ENCODE data around the gene MAGIX.

DNA sequence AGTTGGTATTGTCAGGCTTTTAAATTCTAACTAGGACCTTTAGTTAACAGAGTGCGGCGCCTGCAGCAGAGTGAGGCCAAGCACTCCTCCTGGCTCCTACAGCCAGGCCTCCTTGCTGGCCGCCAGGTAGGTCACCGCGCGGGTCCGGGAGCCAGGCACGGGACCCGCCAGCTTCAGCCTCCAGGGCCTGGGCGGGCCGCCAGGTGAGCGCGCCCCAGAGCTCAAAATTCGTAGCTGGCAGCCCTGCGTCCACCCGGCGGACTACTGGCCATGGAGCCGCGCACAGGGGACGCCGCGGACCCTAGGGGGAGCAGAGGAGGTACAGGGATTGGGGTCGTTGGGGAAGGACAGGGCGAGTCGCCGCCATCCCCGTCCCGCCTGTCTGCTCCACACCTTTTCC lies at the start of gene MAGIX:
- TF ChIP-seq CTCF (IDR thresholded peaks at IDR 0.05) (no peak), POLR2A (IDR thresholded peaks at IDR 0.05) (no peak), EP300 (IDR thresholded peaks at IDR 0.05) (no peak)

Measured in gastroesophageal sphincter (tissue), 3 donors.